Thyroid gland (tissue), 4 donors: ENCODE data around the gene DLG2.

ENCODE experiments used
- CTCF ChIP-seq, 6 experiments: fragments of 200-600 bp in 3 of 6; fragments of 450-650 bp in 3 of 6; sonication (generic) in 3 of 6; IDR thresholded peaks; one replicate each; pipeline ENCODE4 v1.5.1; 2016 to 2019; ENCODE audit warnings: antibody characterized with exemption in 6 of 6, mild to moderate bottlenecking in 2 of 6, inconsistent platforms in 1 of 6, moderate library complexity in 1 of 6
- POLR2A ChIP-seq, 2 donors: fragments of 450-650 bp; IDR thresholded peaks; one replicate each; pipeline ENCODE4 v1.6.1; 2017; ENCODE audit warnings: antibody characterized with exemption in 2 of 2, mild to moderate bottlenecking in 2 of 2, moderate library complexity in 1 of 2

- TF ChIP-seq CTCF (IDR thresholded peaks at IDR 0.05) (no peak), POLR2A (IDR thresholded peaks at IDR 0.05) (no peak)
Observed at GRCh38 chr11:83471831-83472727, 2155.1 kb downstream of the DLG2 start.
